Activated naive CD4-positive, alpha-beta T cell treated with anti-CD3 and anti-CD28 coated beads, Interleukin-2, amount 50 U/mL, for 72 hours (primary cell): ENCODE measurements around the gene GPC6. TPM values are rescaled to one million over a fixed set of nuclear protein-coding genes. Genes with fewer than 3 reads are reported as not detected.

ENCODE experiments used
- ATAC-seq, 2 donors: fragments of 150-1000 bp; cut with Tn5 transposase; 2 replicates each; pipeline ENCODE4 v1.10.0; 2021; ENCODE audit warnings: mild to moderate bottlenecking in 2 of 2, moderate library complexity in 2 of 2
- DNase-seq, 2 donors: peaks; one replicate each; pipeline ENCODE4 v3.0.0; 2021 to 2022; ENCODE audit warnings: low spot score in 2 of 2
- H3K27ac Mint-ChIP-seq, 2 donors: one replicate each; pipeline ENCODE4 v1.8.0; 2022; ENCODE audit warnings: mild to moderate bottlenecking in 2 of 2, mixed read lengths in 2 of 2
- H3K36me3 Mint-ChIP-seq, 2 donors: one replicate each; pipeline ENCODE4 v1.8.0; 2022; ENCODE audit warnings: mixed read lengths in 2 of 2
- H3K9me3 Mint-ChIP-seq, 2 donors: one replicate each; pipeline ENCODE4 v1.8.0; 2022; ENCODE audit warnings: mixed read lengths in 2 of 2
- total RNA-seq, 2 donors: library from RNA; stranded (reverse); gene quantifications; one replicate each; pipeline ENCODE4 v1.2.3, GENCODE V29; 2022

Gene GPC6
- total RNA-seq, 2 donors from 2014 or later: not detected

- H3K36me3 Mint-ChIP-seq: peaks cover 0 to 4% of the 10 kb centered on the region in 2 donors
- DNase-seq: no peak
- ATAC-seq: no peak
- H3K9me3 Mint-ChIP-seq: no peaks in the 10 kb centered on the region
- no peak overlapping the region for H3K27ac Mint-ChIP-seq
Observed at GRCh38 chr13:94172416-94172815, 945.8 kb downstream of the GPC6 start.

GRCh38 chr13:94173312-94173854 lies 946.8 kb downstream of the GPC6 start:
- Mint-ChIP-seq H3K36me3 (peaks cover 0 to 4% of the 10 kb centered on the region in 2 donors), H3K9me3 (no peaks in the 10 kb centered on the region), H3K27ac (no peak overlapping the region)
- DNase-seq (no peak), ATAC-seq (no peak)

- Mint-ChIP-seq H3K9me3 (no peaks in the 10 kb centered on the region), H3K36me3 (peaks cover 0 to 4% of the 10 kb centered on the region in 2 donors), H3K27ac (no peak overlapping the region)
- ATAC-seq: no peak
- no peak for DNase-seq
Observed at GRCh38 chr13:94174009-94174408, 947.4 kb downstream of the GPC6 start.

- Mint-ChIP-seq H3K27ac (no peak overlapping the region), H3K36me3 (no peaks in the 10 kb centered on the region), H3K9me3 (no peaks in the 10 kb centered on the region)
- DNase-seq (no peak), ATAC-seq (no peak)
Observed at GRCh38 chr13:94175076-94175475, 948.5 kb downstream of the GPC6 start.

- ATAC-seq (no peak), DNase-seq (no peak)
- Mint-ChIP-seq H3K27ac (no peak overlapping the region), H3K36me3 (no peaks in the 10 kb centered on the region), H3K9me3 (no peaks in the 10 kb centered on the region)
Observed at GRCh38 chr13:94176561-94176960, 950.0 kb downstream of the GPC6 start.

DNA sequence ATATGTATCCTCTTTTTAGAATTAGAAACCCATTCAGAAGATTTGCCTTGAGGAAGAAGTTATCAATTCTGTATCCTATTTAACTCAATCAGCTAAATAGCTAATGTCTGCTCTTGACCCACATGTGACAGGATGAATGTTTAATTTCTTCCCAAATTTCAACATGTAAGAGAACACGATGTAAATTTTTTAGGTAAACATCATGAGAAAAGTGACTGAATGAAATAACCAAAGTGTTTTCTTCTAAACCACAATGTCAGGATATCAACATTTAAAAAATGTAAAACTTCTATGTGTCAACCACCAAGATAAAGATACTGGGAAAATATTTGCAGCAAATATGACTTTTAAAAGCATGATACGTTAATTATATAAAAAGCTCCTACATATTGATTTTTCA lies 950.4 kb downstream of the GPC6 start:
- DNase-seq: no peak
- H3K9me3 Mint-ChIP-seq: no peaks in the 10 kb centered on the region
- no peaks in the 10 kb centered on the region for H3K36me3 Mint-ChIP-seq
- H3K27ac Mint-ChIP-seq: no peak overlapping the region
- ATAC-seq: no peak

DNA sequence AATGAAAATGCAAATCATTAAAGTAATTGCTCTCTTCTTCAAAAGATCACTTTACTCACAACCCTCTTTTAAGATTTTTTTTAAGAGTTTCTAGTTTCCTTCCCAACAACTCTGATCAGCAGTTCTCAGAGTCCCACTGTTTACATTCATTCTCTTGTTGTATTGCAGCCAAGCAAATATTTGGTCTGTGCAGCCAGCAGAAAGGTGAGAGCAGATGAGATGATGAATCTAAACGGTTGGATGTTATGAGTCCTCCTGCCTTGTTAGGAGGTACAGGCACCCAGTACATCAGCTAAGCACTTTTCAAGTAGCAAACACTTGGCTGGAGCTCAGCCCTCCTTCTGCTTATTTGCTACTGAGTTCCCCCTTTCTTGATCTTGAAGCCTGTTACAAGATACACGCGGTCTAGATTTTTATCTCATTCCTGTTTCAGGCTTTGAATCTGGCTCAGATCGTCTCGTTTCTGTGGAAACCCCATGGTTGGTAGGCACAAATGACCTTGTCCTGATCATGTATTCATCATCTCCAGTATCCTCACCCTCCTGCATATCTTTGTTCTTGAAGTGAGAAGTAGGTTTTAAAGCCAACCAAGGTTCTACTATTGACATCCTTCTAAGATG lies 952.1 kb downstream of the GPC6 start:
- Mint-ChIP-seq H3K36me3 (no peaks in the 10 kb centered on the region), H3K27ac (no peak overlapping the region), H3K9me3 (no peaks in the 10 kb centered on the region)
- DNase-seq (no peak), ATAC-seq (no peak)

- Mint-ChIP-seq H3K27ac (no peak overlapping the region), H3K36me3 (peaks cover 0 to 11% of the 10 kb centered on the region in 2 donors), H3K9me3 (peaks cover 4 to 5% of the 10 kb centered on the region in 2 donors)
- ATAC-seq: no peak
- DNase-seq: no peak
Observed at GRCh38 chr13:94181461-94182107, 955.0 kb downstream of the GPC6 start.

GRCh38 chr13:94182185-94182761 lies 955.7 kb downstream of the GPC6 start:
- ATAC-seq (no peak), DNase-seq (no peak)
- H3K9me3 Mint-ChIP-seq: peaks cover 4 to 5% of the 10 kb centered on the region in 2 donors
- H3K36me3 Mint-ChIP-seq: peaks cover 0 to 11% of the 10 kb centered on the region in 2 donors
- no peak overlapping the region for H3K27ac Mint-ChIP-seq

GRCh38 chr13:94186470-94186869 lies 959.9 kb downstream of the GPC6 start:
- DNase-seq (no peak), ATAC-seq (no peak)
- Mint-ChIP-seq H3K9me3 (peaks cover 4 to 5% of the 10 kb centered on the region in 2 donors), H3K27ac (no peak overlapping the region), H3K36me3 (peaks cover 0 to 11% of the 10 kb centered on the region in 2 donors)

- no peak overlapping the region for H3K27ac Mint-ChIP-seq
Observed at GRCh38 chr13:94188201-94188854, 961.7 kb downstream of the GPC6 start.

DNA sequence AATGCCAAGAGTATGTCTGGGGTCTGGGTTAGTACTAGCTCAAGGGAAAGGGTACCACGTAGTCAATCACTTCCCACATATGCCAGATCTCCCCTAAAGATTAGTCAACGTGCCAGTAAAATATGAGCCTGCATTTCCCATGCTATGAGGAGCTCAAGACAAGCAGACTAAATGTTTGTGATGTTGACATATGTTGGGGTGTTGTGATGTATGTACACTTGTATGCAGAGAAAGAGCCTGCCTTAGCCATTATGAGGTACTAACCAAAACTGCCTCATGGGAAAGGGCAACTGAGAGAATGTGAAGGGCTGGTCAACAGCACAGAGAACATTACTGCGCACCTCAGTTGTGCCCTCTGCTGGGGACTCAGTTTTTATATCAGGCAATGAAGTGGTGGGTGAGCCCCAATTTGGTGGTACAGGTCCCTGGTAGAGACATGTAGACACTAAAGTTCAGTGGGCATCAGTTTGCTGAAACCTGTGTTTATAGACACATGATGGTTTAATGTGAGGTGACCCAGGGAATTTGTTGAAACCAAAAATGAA lies 965.9 kb downstream of the GPC6 start:
- no peak overlapping the region for H3K27ac Mint-ChIP-seq
- no peaks in the 10 kb centered on the region for H3K36me3 Mint-ChIP-seq
- H3K9me3 Mint-ChIP-seq: no peaks in the 10 kb centered on the region
- DNase-seq (peak in 1 of 2 donors; percentile 27), ATAC-seq (no peak)

More at GRCh38 chr13:94188201-94188854, 961.7 kb downstream of the GPC6 start:
- DNase-seq (no peak), ATAC-seq (no peak)
- H3K36me3 Mint-ChIP-seq: peaks cover 0 to 11% of the 10 kb centered on the region in 2 donors
- peaks cover 4 to 5% of the 10 kb centered on the region in 2 donors for H3K9me3 Mint-ChIP-seq

- DNase-seq (no peak), ATAC-seq (no peak)
- no peaks in the 10 kb centered on the region for H3K9me3 Mint-ChIP-seq
- H3K36me3 Mint-ChIP-seq: no peaks in the 10 kb centered on the region
- no peak overlapping the region for H3K27ac Mint-ChIP-seq
Observed at GRCh38 chr13:94195715-94196114, 969.1 kb downstream of the GPC6 start.

GRCh38 chr13:94196413-94196812 lies 969.8 kb downstream of the GPC6 start:
- Mint-ChIP-seq H3K9me3 (no peaks in the 10 kb centered on the region), H3K36me3 (no peaks in the 10 kb centered on the region), H3K27ac (no peak overlapping the region)
- no peak for ATAC-seq
- DNase-seq: no peak

GRCh38 chr13:94198681-94199080 lies 972.1 kb downstream of the GPC6 start:
- ATAC-seq (no peak), DNase-seq (no peak)
- Mint-ChIP-seq H3K27ac (no peak overlapping the region), H3K9me3 (peaks cover 4 to 7% of the 10 kb centered on the region in 2 donors), H3K36me3 (no peaks in the 10 kb centered on the region)

GRCh38 chr13:94199135-94199534 lies 972.5 kb downstream of the GPC6 start:
- ATAC-seq (no peak), DNase-seq (no peak)
- H3K36me3 Mint-ChIP-seq: no peaks in the 10 kb centered on the region
- H3K27ac Mint-ChIP-seq: no peak overlapping the region
- H3K9me3 Mint-ChIP-seq: peaks cover 4 to 7% of the 10 kb centered on the region in 2 donors

DNA sequence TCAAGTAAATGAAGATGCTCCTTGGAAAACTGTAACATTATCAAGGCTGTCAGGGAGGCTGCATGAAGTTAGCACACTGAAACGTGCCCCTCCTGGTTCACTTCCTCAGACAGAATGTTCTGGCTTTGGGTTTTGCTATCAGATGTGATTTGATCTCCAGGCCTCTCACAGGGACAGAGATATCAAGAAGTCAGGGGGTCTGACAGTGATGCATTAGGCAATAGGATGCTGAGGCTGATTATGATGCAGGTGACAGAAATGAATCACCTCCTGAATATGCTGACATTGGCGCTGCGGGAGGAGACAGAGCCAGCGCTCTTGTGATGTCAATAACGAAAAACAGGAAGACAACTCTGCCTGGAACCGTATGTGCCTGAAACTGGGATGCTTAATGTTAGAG lies 974.4 kb downstream of the GPC6 start:
- no peaks in the 10 kb centered on the region for H3K36me3 Mint-ChIP-seq
- DNase-seq: no peak
- no peak overlapping the region for H3K27ac Mint-ChIP-seq
- ATAC-seq: no peak
- peaks cover 4 to 7% of the 10 kb centered on the region in 2 donors for H3K9me3 Mint-ChIP-seq
